MM.1S (cell line): ENCODE measurements around the gene MRPS22.

Source experiments
- CTCF ChIP-seq: fragments of 300-600 bp; sonication (generic); IDR thresholded peaks from 2 replicates; pipeline ENCODE4 v1.5.1; 2016; ENCODE audit warnings: antibody characterized with exemption, low read length, mixed read lengths
- EZH2 ChIP-seq: fragments of 300-600 bp; sonication (generic); optimal IDR thresholded peaks from 2 replicates; pipeline ENCODE3; 2017; ENCODE audit warnings: low read depth, mild to moderate bottlenecking, antibody characterized with exemption, low read length, mixed read lengths
- EZH2phosphoT487 ChIP-seq: fragments of 300-600 bp; sonication (generic); IDR thresholded peaks from 2 replicates; pipeline ENCODE4 v1.6.1; 2018; ENCODE audit warnings: antibody characterized with exemption, low read length

- TF ChIP-seq CTCF (no peak), EZH2 (no peak), EZH2phosphoT487 (no peak)
Observed at GRCh38 chr3:139326707-139327106, 17.1 kb upstream of the MRPS22 start.
